ENCODE measurements around the gene SGCA. TPM values are rescaled to one million over a fixed set of nuclear protein-coding genes. Genes with fewer than 3 reads are reported as not detected.

The SGCA gene
- total RNA-seq, 1 donor from 2014 or later = 3.5 TPM

DNA sequence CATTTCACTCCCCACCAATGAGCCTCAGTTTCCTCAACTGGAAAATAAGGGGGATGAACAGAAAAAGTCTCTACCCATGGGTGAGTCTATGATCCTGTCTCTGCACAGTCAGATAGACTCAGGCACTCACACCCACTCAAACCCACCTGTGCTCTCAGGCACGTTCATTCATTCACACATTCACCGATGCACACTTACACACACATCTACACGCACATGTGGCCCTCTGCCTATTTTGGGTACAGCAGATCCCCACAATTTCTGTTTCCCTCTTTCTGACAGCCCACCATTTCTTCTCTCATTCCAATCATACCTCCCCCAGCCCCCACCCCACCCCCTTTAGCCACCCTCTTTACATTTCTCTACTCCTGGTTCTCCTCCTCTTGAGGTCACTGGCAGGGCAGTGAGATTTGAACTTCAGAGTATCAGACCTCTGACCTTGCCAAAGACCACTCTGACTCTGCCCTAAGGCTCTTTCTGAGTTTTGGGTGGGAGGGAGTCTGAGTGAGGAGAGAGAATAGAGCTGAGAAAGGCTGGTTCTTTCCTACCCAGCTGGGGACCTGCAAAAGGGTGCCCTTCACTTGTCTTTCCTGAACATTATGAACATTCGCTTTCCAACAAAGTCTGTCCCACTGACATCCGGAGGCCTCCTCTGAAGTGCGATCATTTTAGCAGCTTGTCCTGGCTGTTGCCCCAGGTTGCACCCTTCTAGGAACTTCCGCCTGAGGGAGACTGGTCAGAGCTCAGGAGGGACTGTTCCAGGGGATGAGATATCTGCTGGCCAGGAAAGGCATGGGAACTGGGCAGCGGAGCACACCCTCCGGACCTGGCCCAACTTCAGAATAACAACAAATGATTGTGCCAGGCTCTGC, 45.7 kb downstream of the SGCA start:
- no peak for DNase-seq (ENCODE audit: low spot score)
- no peak for ATAC-seq
- intact Hi-C loops (cut with DNase I) = no loop called here

DNA sequence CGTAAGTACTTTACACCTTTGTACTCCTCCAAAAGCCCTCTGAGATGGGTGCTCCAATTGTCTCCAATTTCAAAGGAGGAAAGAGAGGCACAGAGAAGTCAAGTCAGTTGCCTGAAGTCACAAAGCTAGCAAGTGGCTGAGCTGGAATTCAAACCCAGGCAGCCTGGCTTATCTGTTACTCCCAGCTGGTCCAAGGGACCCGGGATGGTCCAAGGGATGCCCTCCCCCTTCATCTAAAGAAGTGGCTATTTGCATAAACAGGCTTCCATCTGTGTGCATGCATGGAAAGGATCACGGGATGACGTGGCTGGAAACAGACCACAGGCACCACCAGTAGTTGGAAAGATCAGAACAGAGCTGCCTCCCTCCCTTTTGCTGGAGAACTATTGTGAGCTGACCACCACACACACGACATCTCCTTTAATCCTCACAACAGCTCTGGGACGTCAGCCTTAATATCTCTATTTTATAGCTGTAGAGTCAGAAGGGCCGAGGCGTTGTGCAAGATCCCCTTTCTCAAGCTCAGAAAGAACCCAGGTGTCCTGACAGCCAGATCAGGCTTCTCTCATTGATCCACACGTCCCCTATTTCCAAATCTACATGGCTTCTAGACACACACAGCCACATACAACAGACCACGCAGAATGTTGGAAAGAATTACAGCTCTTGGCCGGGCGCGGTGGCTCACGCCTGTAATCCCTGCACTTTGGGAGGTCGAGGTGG, 46.5 kb downstream of the SGCA start:
- DNase-seq (ENCODE audit: low spot score) = no peak
- intact Hi-C loops (cut with DNase I) = no loop called here
- ATAC-seq = no peak

DNA sequence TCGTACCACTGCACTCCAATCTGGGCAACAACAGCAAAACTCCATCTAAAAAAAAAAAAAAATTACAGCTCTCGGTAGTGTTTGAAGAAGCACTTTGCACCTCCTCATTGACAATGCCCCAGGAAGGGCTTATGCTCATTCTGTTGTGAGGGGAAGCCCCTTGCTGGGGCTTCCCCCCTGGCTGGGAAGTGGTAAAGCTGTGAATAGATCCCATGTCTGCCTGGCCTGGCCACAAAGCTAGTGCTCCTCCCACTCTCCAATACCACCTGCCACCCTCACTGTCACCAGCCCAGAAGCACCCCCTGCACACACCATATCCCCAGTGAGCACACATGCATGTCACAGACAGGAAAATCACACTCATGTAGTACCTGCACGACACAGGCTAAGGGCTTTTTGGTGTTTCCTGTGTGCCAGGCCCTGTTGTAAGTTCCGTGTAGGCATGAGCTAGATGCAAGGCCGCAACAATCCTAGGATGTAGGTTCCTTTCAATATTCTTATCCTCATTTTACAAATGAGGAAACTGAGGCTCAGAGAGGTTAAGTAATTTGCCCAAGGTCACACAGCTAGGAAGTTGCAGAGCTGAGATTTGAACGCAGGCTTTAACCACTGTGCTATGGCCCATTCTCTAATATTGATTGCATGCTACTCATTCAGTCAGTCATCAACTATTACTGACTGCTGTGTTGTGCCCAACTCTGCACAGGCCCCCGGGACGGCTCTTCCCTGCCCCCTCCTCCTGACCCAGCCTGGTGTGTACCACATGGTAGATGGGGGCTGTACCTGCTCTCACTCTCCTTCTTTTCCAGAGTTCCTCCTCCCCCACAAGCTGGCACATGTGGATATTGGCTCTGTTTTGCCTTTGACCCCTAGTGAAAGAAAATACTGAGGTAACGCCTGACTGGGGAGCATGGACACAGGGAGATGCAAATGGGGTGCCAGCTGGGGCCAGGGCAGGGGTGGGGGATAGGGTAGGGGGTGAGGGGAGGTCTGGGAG, 47.5 kb downstream of the SGCA start:
- DNase-seq (ENCODE audit: low spot score) (no peak), ATAC-seq (no peak)
- intact Hi-C loops (cut with DNase I) = no loop called here

DNA sequence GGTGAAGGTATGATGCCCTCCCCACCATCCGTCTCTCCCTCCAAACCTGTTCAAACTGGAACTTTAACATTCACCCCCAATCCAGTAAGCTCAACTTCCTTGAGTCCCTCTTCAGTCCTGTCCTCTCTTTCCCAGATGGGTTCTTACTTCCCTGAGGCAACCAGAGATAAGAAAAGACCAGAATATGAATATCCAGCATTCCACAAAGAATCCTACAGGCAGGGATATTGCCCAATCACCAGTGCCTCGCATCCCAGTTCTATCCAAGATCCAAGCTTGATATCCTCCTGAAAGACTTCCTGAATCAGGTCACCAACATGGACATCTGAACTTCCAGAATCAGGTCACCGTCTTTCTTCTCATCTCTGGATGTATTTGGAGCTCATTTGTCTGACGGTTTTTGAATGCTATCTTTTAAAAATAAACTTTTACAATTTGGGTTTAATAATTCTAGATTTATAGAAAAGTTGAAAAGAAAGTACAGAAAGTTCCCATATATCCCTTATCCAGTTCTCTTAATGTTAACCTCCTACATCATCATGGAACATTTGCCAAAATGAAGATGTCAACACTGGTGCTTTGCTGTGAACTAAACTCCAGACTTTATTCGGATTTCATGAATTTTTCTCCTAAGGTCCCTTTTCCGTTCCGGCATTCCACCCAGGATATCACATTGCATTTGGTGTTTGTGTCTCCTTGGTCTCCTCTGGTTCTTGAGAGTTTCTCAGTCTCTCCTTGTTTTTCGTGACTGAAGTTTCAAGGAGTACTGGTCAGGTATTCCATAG, 49.4 kb downstream of the SGCA start:
- no peak for DNase-seq (ENCODE audit: low spot score)
- no peak for ATAC-seq
- intact Hi-C loops (cut with DNase I) = no loop called here

DNA sequence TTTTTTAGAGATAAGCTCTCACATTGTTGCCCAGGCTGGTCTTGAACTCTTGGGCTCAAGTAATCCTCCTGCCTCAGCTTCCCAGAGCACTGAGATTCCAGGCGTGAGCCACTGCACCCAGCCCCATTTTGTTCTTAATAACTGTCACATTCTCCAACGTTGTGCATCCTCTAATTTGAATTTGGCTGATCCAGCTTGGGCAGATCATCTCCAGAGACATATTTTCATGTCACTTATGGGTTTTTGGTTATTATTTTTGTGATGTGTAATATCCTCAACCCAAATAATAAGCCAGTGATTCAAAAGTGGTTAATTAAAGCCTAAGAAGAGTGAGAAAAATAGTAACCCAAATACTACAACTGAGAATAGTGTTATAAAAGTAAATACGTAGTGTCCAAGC, 51.8 kb downstream of the SGCA start:
- no peak for ATAC-seq
- intact Hi-C loops (cut with DNase I) = no loop called here
- DNase-seq (ENCODE audit: low spot score) = no peak

DNA sequence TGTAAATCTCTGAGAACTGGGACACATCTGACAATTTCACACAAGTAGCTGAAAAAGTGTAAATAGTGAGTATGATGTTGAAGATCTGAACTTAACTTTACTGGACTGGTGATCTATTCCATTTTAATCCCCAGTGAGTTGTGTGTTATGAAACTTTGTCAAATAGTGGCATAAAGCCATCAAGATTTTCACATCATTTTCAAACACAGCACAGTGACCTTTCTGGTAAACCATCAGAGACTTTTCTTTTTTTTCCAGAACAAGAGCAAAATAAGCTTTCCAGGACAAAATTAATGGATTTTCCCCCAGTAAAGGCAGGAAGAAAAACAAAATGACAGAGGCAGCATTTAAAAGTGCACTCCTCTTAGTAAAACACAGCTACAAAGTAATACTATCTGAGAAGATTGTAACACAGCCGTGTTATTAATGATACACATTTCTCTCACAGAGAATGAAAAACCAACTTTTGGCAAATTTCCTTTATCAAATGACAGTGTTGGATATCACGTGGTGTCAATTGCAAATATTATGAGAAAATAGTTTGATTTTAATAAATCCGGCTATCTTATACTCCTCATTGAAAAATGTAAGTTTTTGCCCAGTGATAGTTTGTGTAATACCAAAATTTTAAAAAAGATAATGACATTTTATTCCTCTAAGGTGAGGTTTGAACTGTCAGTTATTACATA, 52.4 kb downstream of the SGCA start:
- ATAC-seq (peak; percentile 79), DNase-seq (ENCODE audit: low spot score) (no peak)
- intact Hi-C loops (cut with DNase I) = no loop called here

DNA sequence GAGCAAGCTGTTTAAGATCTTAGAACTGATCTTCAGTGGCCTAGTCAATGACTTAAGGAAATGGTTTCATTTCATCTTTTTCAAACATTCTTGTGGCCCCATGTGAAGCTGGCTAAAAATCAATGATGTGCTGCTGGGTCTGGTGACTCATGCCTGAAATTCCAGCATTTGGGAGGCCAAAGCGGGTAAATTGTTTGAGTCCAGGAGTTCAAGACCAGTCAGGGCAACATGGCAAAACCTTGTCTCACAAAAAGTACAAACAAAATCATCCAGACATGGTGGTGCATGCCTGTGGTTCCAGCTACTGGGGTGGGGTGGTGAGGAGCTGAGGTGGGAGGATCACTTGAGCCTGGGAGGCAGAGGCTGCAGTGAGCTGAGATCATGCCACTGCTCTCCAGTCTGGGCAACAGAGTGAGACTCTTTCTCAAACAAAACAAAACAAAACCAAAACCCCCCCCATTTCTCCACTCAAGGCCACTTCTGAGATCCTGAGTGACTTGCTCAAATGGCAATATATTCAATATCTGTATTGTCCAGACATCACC, 53.0 kb downstream of the SGCA start:
- no peak for DNase-seq (ENCODE audit: low spot score)
- intact Hi-C loops (cut with DNase I) = no loop called here
- ATAC-seq = peak; percentile 42

DNA sequence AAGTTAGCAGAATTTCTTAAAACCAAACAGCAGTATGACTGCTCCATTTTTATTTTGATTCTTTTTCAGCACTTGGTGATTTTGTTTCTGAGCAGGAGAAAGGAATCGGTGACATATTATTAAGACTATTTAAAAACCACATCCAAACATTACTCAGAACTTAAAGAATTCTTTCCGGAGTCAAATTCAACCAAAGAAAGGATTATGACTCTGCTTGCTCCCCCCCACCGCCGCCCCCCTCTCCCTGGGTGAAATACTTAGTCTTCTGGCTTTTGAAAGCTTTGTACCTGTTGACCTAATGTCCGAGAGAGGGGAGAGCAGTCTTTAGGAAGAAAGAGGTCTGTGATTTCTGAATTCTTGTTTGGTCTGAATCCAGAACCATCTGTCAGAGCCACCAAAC, 53.5 kb downstream of the SGCA start:
- DNase-seq (ENCODE audit: low spot score) = no peak
- intact Hi-C loops (cut with DNase I) = no loop called here

DNA sequence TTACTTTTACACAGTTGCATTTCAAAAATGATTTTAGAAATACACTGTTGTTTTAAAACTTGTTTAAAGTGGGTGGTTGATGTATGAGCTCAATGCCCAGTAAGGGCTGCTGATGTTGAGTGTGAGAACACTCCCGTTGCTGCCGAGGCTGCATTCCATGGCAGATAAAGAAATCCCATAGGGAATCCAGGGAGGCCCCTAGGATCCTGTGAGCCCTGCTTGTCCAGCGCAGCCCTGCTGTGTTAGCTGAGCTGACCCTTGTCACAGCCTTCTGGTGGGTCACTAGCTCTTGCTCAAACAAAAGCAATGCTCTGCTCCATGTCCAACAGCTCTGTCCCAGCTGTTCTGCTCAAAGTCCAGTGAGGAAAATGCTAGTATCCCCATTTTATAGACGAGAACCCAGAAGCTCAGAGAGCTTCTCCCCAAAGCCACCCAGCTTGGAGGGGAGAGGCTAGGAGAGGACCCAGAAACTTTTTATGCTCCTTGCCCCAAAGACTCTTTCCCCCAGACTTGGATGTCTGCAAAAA, 54.2 kb downstream of the SGCA start:
- DNase-seq (ENCODE audit: low spot score) (no peak), ATAC-seq (no peak)
- intact Hi-C loops (cut with DNase I) = no loop called here

More for the DNA sequence above, 53.5 kb downstream of the SGCA start:
- ATAC-seq = no peak

DNA sequence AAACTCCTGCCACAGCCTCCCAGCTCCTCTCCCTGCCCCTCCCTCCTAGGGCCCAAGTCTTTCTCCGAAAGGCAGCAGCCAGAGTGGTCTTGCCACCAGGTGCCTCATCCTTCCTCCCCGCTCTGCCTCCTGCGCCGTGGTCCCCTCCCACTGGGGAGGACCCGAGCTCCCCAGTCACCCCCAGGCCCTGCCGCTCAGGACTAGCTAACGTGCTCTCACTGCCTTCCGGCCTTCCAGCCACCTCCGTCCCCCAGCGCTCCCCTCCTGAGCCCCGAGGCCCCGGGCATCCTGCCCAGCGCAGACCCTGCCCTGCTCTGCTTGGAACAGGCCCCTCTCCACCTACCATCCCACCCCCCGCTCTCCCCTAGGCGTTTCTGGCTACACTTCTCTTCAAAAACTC, 55.0 kb downstream of the SGCA start:
- ATAC-seq = no peak
- intact Hi-C loops (cut with DNase I) = no loop called here
- DNase-seq (ENCODE audit: low spot score) = no peak

DNA sequence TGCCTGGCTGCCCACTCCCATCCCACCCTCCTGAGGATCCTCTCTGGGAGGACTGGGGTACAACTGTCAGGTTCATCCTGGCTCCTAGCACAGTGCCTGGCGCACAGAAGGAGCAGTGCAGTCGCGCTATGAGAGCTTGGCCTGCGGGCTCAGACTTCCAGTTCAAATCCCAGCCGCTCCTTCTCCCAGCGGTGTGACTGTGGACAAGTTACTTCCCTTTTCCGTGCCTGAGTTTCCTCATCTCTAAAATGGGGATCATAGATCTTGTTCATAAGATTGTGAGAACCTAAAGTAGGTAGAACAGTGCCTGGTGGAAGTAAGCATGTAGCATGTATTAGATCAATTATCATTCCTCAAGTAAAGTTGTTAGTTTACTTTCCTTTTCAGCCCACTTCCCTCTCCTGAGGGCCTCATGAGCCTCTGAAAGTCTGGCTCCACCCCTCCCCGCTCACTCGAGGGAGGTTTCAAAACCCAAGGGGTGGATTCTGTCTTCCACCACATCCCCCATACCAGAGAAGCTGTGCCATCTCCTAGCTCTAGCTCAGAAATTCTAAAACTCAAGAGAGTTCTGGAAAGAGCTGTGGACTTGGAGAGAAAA, 55.6 kb downstream of the SGCA start:
- intact Hi-C loops (cut with DNase I) = no loop called here
- ATAC-seq = no peak
- no peak for DNase-seq (ENCODE audit: low spot score)

DNA sequence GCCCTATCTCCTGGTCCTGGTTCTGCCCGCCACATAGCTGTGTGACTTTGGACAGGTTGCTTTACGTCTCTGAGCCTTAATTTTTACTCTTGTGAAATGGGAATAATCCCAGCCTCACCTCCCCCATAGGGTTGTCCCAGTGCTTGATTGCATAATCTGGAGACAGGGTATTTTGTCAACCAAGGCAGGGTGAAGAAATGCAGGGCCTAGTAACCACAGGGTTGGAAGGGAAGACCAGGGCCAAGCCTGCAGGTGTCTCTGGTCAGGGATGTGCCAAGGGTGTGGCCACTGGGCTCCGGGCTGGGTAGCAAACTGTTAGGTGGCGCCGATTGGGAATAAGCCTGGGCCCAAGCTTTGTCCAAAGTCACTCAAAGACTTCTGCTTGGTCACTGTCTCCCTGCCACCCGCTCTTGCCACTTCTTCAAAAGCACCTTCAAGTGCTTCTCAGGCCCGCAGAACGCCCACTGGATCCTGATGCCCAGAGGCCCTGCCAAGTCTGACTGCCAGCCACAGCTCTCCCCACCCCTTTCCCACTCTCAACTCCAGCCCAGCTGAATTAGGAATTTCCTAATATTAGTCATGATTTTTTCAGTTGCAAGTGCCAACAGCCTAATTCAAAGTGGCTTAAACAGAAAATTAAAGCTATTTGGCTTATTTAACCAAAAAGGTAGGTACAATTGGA, 56.2 kb downstream of the SGCA start:
- intact Hi-C loops (cut with DNase I) = no loop called here
- ATAC-seq (peak; percentile 78), DNase-seq (ENCODE audit: low spot score) (no peak)

DNA sequence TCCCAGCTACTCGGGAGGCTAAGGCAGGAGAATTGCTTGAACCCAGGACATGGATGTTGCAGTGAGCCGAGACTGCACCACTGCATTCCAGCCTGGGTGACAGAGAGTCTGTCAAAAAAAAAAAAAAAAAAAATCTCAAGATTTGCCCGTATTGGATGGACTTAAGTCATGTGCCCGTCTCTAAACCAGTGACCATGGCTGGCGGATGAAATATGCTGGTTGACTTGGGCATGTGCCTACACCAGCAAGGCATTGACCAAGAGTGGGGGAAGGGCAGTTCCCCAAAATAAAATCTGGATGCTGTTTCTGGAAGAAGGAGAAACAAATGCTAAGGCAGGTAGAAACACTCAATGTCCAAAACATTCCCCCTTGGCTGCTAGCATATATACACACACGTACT, 57.1 kb downstream of the SGCA start:
- DNase-seq (ENCODE audit: low spot score) (no peak), ATAC-seq (no peak)
- intact Hi-C loops (cut with DNase I) = no loop called here

Data from sciatic nerve (tissue), 2 donors.